Neuron (in vitro differentiated cells): ENCODE data around the gene MT3.

Experiments
- H2AFZ ChIP-seq: one replicate; pipeline ENCODE4 v1.6.1; 2013; ENCODE audit warnings: low read depth, mild to moderate bottlenecking, inconsistent platforms, low read length, moderate library complexity
- H3K27me3 ChIP-seq: one replicate; pipeline ENCODE4 v1.6.1; 2013; ENCODE audit warnings: low read length; ENCODE audit not compliant: insufficient read depth
- H3K36me3 ChIP-seq: one replicate; pipeline ENCODE4 v1.6.1; 2013; ENCODE audit warnings: low read length; ENCODE audit not compliant: insufficient read depth
- H3K4me1 ChIP-seq: one replicate; pipeline ENCODE4 v1.6.1; 2013; ENCODE audit warnings: low read length; ENCODE audit not compliant: insufficient read depth
- H3K4me3 ChIP-seq: 2 replicates; pipeline ENCODE4 v1.5.1; 2013; ENCODE audit warnings: mild to moderate bottlenecking, low read length, moderate library complexity
- H3K9me3 ChIP-seq: one replicate; pipeline ENCODE4 v1.6.1; 2013; ENCODE audit warnings: low read length

Gene MT3

GRCh38 chr16:56591377-56592060 is 2.2 kb downstream of the MT3 start:
- Histone ChIP-seq H3K36me3 (no peaks in the 10 kb centered on the region), H3K4me1 (peaks cover 9% of the 10 kb centered on the region), H3K27me3 (peaks cover 47% of the 10 kb centered on the region), H2AFZ (no peak overlapping the region), H3K4me3 (no peak overlapping the region), H3K9me3 (no peaks in the 10 kb centered on the region)

GRCh38 chr16:56593573-56594291 is 4.4 kb downstream of the MT3 start:
- Histone ChIP-seq H3K9me3 (no peaks in the 10 kb centered on the region), H3K27me3 (peaks cover 30% of the 10 kb centered on the region), H2AFZ (no peak overlapping the region), H3K4me1 (peaks cover 9% of the 10 kb centered on the region), H3K4me3 (no peak overlapping the region), H3K36me3 (no peaks in the 10 kb centered on the region)

- Histone ChIP-seq H2AFZ (no peak overlapping the region), H3K4me3 (no peak overlapping the region), H3K4me1 (peaks cover 5% of the 10 kb centered on the region), H3K9me3 (no peaks in the 10 kb centered on the region), H3K36me3 (no peaks in the 10 kb centered on the region), H3K27me3 (peaks cover 24% of the 10 kb centered on the region)
These were observed 4.9 kb downstream of the MT3 start for GRCh38 chr16:56594292-56594619.

- no peak overlapping the region for H3K4me3 ChIP-seq
- no peaks in the 10 kb centered on the region for H3K4me1 ChIP-seq
- H3K27me3 ChIP-seq, result peaks cover 5% of the 10 kb centered on the region
- H3K36me3 ChIP-seq, result no peaks in the 10 kb centered on the region
- no peaks in the 10 kb centered on the region for H3K9me3 ChIP-seq
- H2AFZ ChIP-seq, result no peak overlapping the region
These were observed 11.2 kb downstream of the MT3 start for GRCh38 chr16:56600398-56600999.

- H3K27me3 ChIP-seq, result peaks cover 5% of the 10 kb centered on the region
- no peaks in the 10 kb centered on the region for H3K4me1 ChIP-seq
- H3K9me3 ChIP-seq, result no peaks in the 10 kb centered on the region
- no peaks in the 10 kb centered on the region for H3K36me3 ChIP-seq
- H2AFZ ChIP-seq, result no peak overlapping the region
- H3K4me3 ChIP-seq, result no peak overlapping the region
These were observed 12.0 kb downstream of the MT3 start for GRCh38 chr16:56601325-56601724.

GRCh38 chr16:56603589-56603988 is 14.3 kb downstream of the MT3 start:
- no peak overlapping the region for H2AFZ ChIP-seq
- peaks cover 8% of the 10 kb centered on the region for H3K4me1 ChIP-seq
- H3K27me3 ChIP-seq, result peaks cover 17% of the 10 kb centered on the region
- H3K9me3 ChIP-seq, result no peaks in the 10 kb centered on the region
- no peaks in the 10 kb centered on the region for H3K36me3 ChIP-seq
- no peak overlapping the region for H3K4me3 ChIP-seq

- H3K27me3 ChIP-seq, result peaks cover 27% of the 10 kb centered on the region
- no peaks in the 10 kb centered on the region for H3K36me3 ChIP-seq
- no peaks in the 10 kb centered on the region for H3K9me3 ChIP-seq
- H2AFZ ChIP-seq, result no peak overlapping the region
- H3K4me3 ChIP-seq, result no peak overlapping the region
- H3K4me1 ChIP-seq, result peaks cover 20% of the 10 kb centered on the region
These were observed 15.6 kb downstream of the MT3 start for GRCh38 chr16:56604966-56605365.

- no peaks in the 10 kb centered on the region for H3K9me3 ChIP-seq
These were observed 16.1 kb downstream of the MT3 start for GRCh38 chr16:56605475-56605874.

GRCh38 chr16:56606071-56606475 is 16.7 kb downstream of the MT3 start:
- Histone ChIP-seq H3K4me1 (peaks cover 24% of the 10 kb centered on the region), H2AFZ (no peak overlapping the region), H3K36me3 (no peaks in the 10 kb centered on the region), H3K4me3 (no peak overlapping the region), H3K27me3 (peaks cover 36% of the 10 kb centered on the region), H3K9me3 (no peaks in the 10 kb centered on the region)

More at GRCh38 chr16:56605475-56605874, 16.1 kb downstream of the MT3 start:
- H3K36me3 ChIP-seq, result no peaks in the 10 kb centered on the region
- peaks cover 32% of the 10 kb centered on the region for H3K27me3 ChIP-seq
- H2AFZ ChIP-seq, result no peak overlapping the region
- peaks cover 24% of the 10 kb centered on the region for H3K4me1 ChIP-seq
- no peak overlapping the region for H3K4me3 ChIP-seq

- Histone ChIP-seq H3K36me3 (no peaks in the 10 kb centered on the region), H3K27me3 (peaks cover 35% of the 10 kb centered on the region), H3K4me3 (no peak overlapping the region), H3K9me3 (no peaks in the 10 kb centered on the region), H2AFZ (no peak overlapping the region), H3K4me1 (peaks cover 24% of the 10 kb centered on the region)
These were observed 17.3 kb downstream of the MT3 start for GRCh38 chr16:56606476-56607108.

- H2AFZ ChIP-seq, result no peak overlapping the region
- peaks cover 24% of the 10 kb centered on the region for H3K4me1 ChIP-seq
- H3K9me3 ChIP-seq, result no peaks in the 10 kb centered on the region
- H3K36me3 ChIP-seq, result no peaks in the 10 kb centered on the region
- no peak overlapping the region for H3K4me3 ChIP-seq
- peaks cover 35% of the 10 kb centered on the region for H3K27me3 ChIP-seq
These were observed 17.8 kb downstream of the MT3 start for GRCh38 chr16:56607109-56607618.

GRCh38 chr16:56607675-56608042 is 18.3 kb downstream of the MT3 start:
- H3K27me3 ChIP-seq, result peaks cover 37% of the 10 kb centered on the region
- no peaks in the 10 kb centered on the region for H3K36me3 ChIP-seq
- no peak overlapping the region for H3K4me3 ChIP-seq
- H3K4me1 ChIP-seq, result peaks cover 24% of the 10 kb centered on the region
- no peaks in the 10 kb centered on the region for H3K9me3 ChIP-seq
- no peak overlapping the region for H2AFZ ChIP-seq
